ENCODE data around the gene GSX2.

The GSX2 gene

DNA sequence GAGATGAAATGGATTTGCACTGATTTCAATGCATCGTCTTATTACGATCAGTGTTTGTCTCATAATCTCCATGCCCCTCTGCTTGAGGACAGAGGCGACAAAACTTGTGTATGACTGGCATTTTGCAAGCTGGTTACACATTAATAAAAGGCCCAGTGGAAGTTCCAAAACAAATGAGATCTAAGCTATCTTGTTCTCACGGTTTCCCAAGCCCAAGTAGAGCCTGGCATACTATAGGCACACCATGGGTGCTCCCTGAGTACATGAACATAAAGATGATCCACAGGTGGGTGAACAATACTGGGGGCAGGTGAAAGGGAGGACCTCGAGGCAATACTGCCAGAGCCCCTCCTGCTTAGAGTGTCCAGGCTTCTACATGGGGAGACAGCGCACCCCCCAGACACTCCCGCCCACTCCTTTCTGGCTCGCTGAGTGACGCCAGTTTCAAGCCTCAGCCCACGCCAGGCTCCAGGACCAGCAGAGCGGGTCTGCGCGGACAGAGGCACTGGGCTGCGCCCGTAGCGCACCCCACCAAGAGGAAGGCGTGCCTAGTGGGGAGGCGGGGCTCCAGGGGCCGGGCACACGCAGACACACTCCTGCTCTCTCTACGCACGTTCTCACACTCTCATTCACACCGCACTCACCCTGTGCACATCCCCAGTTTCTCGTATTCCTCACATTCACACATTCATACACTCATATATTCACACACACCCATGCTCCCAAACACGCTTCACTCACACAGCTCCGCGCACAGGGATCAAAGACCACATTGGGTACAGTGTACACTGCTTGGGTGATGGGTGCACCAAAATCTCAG lies 8.9 kb upstream of the GSX2 start:
- no peak overlapping the region for H3K4me3 ChIP-seq (ENCODE audit: low read length)
- peaks cover 83% of the 10 kb centered on the region for H3K27me3 ChIP-seq (ENCODE audit: insufficient read depth, low read length)
- H2AFZ ChIP-seq (ENCODE audit: low read depth, low read length): no peak overlapping the region
- H3K9me3 ChIP-seq (ENCODE audit: low read length): peaks cover 4% of the 10 kb centered on the region
- no peaks in the 10 kb centered on the region for H3K36me3 ChIP-seq (ENCODE audit: insufficient read depth, low read length)
- H3K4me1 ChIP-seq (ENCODE audit: insufficient read depth, low read length): peaks cover 18% of the 10 kb centered on the region

DNA sequence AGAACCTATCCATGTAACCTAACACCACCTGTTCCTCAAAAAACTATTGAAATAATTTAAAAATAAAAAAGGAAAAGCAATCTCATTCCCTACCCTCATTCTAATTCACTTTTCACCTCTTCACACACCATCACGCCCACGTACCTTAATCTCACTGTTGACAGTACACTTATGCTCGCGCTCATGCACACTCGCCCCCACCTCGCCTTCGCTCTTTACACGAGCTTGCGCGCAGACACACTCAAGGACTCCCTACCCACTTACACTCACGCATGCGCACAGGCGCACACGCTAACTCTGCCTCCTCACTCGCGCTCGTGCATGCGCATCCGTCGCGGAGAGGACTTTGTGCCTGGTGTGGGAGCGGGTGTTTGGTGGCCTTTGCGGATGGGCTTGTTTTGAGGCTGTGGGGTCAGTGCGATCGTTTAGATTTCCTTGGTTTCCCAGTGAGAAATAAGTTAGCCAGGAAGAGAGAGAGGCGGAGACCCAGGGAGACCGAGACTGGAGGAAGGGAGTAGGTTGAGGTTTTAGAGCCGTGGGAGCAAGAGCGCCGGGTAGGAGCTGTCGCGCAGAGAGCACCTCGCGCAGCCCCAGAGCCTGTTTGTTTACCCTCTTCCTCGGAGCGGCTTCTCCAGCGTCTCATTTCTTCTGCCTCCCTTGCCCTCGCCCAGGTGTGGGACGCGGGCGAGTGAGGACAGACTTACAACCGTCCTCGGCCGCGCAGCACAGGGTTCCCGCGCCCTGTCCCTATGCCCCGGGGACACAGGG lies 8.1 kb upstream of the GSX2 start:
- H3K27me3 ChIP-seq (ENCODE audit: insufficient read depth, low read length): peaks cover 84% of the 10 kb centered on the region
- H2AFZ ChIP-seq (ENCODE audit: low read depth, low read length): peak overlapping the region; percentile 47
- H3K4me3 ChIP-seq (ENCODE audit: low read length): peak overlapping the region; percentile 25
- peaks cover 27% of the 10 kb centered on the region for H3K4me1 ChIP-seq (ENCODE audit: insufficient read depth, low read length)
- no peaks in the 10 kb centered on the region for H3K36me3 ChIP-seq (ENCODE audit: insufficient read depth, low read length)
- H3K9me3 ChIP-seq (ENCODE audit: low read length): peaks cover 4% of the 10 kb centered on the region

DNA sequence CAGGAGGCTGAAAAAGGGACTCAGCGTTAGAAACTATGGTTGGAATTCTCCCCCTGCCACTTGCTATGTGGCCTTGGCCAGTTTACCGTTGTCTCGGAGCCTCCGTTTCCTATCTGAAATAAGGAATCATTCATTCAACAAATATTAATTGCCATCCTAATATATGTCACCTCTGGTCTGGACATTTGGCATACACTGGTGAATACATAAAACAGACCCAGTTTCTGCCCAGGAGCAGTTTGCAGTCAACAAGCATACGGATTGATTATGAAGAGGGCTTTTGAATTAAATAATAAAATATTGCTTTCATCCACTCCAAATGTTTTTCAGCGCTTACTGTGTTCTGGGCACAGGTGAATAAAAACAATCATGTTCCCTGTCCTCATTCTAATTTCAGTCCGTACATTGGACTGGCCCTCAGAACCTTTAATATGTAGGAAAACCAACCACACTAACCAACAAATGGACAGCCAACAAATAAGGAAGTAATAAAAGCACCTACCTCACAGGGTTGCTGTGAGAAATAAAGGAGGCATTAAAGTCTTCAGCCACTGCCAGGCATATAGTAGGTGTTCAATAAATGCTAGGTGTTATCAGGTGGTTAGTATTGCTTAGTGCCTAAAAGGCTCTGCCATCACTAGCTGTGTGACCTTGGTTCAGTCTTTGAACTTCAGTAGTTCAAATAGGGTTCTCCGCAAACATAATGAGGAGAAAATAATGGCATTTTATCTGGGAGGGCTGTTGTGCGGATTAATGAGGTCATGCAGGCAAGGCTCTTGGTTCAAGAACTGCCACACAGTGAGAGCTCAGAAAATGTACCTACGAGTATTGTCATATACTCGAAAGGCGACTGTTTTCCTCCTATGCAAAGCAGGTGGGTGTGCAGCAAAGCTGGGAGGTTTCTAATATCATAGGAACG lies 7.3 kb upstream of the GSX2 start:
- peak overlapping the region; percentile 25 for H3K4me3 ChIP-seq (ENCODE audit: low read length)
- H3K9me3 ChIP-seq (ENCODE audit: low read length): peaks cover 4% of the 10 kb centered on the region
- no peak overlapping the region for H2AFZ ChIP-seq (ENCODE audit: low read depth, low read length)
- no peaks in the 10 kb centered on the region for H3K36me3 ChIP-seq (ENCODE audit: insufficient read depth, low read length)
- H3K4me1 ChIP-seq (ENCODE audit: insufficient read depth, low read length): peaks cover 30% of the 10 kb centered on the region
- H3K27me3 ChIP-seq (ENCODE audit: insufficient read depth, low read length): peaks cover 83% of the 10 kb centered on the region

DNA sequence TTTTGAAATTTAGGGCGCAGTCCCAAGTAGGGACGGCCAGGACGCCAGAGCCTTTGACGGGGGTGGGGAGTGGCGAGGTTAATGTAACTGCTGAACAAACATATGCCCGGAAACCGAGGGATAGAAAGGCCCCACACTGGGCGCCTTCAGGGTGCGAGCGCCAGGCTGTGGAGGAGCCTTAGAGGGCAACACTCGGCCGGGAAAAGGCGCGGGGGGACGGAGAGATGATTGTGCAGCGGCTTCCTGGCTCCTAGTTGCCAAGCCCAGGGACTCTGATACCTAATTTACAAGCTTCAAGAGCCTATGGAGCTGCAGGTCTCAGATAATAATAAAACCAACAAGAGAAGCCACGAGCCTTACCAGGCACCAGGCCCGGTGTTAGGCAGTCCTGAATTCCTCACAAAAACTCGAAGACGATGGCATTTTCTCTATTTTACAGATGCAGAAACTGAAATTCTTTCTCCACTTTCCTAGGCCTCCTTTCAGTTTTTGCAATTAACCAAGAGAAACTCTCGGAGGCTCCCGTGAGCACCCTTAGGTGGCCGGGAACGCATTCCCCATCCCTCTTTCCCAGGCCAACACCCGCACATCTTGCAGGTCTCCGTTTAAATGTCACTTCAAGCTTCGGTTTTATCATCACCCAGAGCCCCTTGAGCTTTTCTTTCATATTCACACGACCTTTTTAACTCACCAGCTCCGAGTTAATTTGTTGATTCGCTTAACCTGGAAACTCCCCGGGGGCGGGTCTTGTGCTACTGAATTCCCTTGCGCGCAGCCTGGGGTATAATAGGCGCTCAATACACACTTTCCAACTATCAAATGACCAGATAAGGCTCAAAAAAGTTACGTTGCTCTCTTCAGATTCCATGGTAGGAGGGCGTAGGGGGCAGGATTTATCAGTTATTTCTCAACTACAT lies 6.4 kb upstream of the GSX2 start:
- H3K4me1 ChIP-seq (ENCODE audit: insufficient read depth, low read length): peaks cover 30% of the 10 kb centered on the region
- H3K4me3 ChIP-seq (ENCODE audit: low read length): no peak overlapping the region
- peaks cover 4% of the 10 kb centered on the region for H3K9me3 ChIP-seq (ENCODE audit: low read length)
- H3K27me3 ChIP-seq (ENCODE audit: insufficient read depth, low read length): peaks cover 84% of the 10 kb centered on the region
- H3K36me3 ChIP-seq (ENCODE audit: insufficient read depth, low read length): no peaks in the 10 kb centered on the region
- H2AFZ ChIP-seq (ENCODE audit: low read depth, low read length): no peak overlapping the region

DNA sequence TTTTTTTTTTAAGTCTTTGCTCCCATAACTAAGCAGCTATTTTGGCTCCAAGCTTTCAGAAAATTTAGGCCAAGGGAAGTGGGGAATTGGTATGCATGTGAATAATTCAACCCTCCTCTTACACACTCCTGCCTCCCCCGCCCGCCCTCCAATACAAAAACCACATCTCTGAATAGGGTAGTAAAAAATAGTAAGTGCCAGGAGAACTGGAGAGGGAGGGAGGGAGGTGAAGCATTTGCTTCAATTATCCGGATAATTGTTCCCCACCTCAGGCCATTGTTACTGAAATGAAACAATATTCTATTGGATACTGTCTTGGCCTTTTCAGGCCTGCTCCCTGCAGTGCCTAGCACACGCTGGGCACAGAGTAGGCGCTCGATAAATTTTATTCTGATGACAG lies 5.5 kb upstream of the GSX2 start:
- no peak overlapping the region for H3K4me3 ChIP-seq (ENCODE audit: low read length)
- H2AFZ ChIP-seq (ENCODE audit: low read depth, low read length): no peak overlapping the region
- no peaks in the 10 kb centered on the region for H3K36me3 ChIP-seq (ENCODE audit: insufficient read depth, low read length)
- H3K27me3 ChIP-seq (ENCODE audit: insufficient read depth, low read length): peaks cover 88% of the 10 kb centered on the region
- no peaks in the 10 kb centered on the region for H3K9me3 ChIP-seq (ENCODE audit: low read length)
- H3K4me1 ChIP-seq (ENCODE audit: insufficient read depth, low read length): peaks cover 36% of the 10 kb centered on the region

DNA sequence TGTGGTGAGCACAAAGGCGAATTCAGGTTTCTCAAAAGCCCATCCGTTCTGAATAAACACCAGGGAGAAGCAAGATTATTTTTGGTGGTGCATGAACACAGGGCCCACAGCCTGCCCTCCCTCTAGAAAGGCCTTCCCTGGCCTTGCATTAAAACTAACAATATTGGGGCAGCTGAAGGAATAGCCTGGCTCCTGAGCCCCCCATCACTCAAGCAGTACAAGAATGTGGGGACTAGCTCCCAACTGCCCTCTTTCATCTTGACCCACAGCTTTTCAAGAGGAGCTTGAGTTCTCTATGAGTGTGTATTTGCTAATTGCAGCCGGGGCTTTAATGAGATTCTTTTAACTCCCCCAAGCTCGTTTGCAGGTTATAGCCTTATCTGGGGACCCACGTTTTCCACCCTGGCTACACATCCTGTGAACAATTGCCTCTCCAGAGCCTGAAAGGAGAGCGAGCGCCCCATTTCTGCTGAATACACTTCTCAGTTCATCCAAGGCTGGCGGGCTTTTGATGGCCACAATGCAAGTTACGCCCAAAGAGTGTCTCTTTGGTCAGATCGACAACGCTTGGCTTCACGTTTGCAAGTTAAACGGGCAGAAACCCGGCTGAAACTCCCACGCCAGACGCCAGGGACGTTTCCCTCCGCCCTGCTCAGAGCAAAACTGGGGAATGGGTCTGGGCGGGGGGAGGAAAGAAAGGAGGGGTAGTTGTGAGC lies 4.7 kb upstream of the GSX2 start:
- no peaks in the 10 kb centered on the region for H3K9me3 ChIP-seq (ENCODE audit: low read length)
- H3K4me1 ChIP-seq (ENCODE audit: insufficient read depth, low read length): peaks cover 43% of the 10 kb centered on the region
- H3K27me3 ChIP-seq (ENCODE audit: insufficient read depth, low read length): peaks cover 92% of the 10 kb centered on the region
- H3K4me3 ChIP-seq (ENCODE audit: low read length): no peak overlapping the region
- H3K36me3 ChIP-seq (ENCODE audit: insufficient read depth, low read length): no peaks in the 10 kb centered on the region
- no peak overlapping the region for H2AFZ ChIP-seq (ENCODE audit: low read depth, low read length)

DNA sequence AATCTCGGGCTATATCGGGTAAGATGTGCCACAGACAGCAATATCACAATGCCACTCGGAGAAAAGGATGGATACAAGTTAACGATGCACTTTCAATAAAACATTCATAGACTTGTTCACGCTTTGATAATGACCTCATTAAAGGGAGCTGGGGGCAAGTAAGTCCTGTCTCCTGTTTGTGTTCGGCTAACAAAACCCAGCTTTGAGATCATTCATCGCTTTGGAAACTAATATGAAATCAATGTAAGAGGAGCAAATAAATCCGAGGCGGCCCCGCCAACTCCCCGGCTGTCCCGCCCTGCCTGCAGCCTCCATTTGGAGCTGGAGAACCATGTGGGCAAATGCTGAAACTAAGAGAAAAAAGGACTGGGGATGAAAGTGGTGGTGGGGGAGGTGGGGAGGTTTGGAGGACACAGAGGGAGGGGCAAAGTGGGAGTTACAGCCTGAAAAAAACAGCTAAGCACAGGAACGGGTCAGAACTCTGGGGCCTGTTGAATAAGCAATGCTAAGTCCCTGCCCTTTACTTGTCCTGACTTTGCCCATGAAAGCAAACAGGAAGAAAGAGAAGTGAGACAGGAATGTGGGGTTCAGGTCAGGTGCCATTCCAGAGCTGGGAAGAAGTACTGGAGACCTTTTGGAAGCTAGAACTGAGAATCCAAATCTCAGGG lies 3.5 kb upstream of the GSX2 start:
- H3K36me3 ChIP-seq (ENCODE audit: insufficient read depth, low read length): no peaks in the 10 kb centered on the region
- peaks cover 92% of the 10 kb centered on the region for H3K27me3 ChIP-seq (ENCODE audit: insufficient read depth, low read length)
- H3K9me3 ChIP-seq (ENCODE audit: low read length): no peaks in the 10 kb centered on the region
- no peak overlapping the region for H2AFZ ChIP-seq (ENCODE audit: low read depth, low read length)
- H3K4me3 ChIP-seq (ENCODE audit: low read length): no peak overlapping the region
- H3K4me1 ChIP-seq (ENCODE audit: insufficient read depth, low read length): peaks cover 48% of the 10 kb centered on the region

DNA sequence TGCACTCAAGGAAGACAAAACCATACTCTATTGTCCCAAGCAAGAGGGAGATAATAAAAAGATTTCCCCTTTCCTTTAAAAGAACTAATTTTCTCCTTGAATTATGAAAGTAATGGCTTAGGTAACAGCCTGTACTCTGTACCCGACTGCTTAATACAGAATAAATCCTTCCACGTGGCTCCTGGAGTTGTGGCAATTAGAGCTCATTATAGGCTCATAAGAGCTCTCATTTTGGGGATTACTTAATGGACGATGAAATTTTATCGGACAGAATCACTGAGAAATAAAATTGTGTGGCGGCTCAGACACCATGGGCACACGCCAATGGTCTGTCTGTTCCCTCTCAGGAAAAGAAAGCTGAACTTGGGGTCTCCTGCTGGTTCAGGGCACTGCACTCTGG lies 2.8 kb upstream of the GSX2 start:
- Histone ChIP-seq H3K36me3 (ENCODE audit: insufficient read depth, low read length) (no peaks in the 10 kb centered on the region), H2AFZ (ENCODE audit: low read depth, low read length) (no peak overlapping the region), H3K4me1 (ENCODE audit: insufficient read depth, low read length) (peaks cover 45% of the 10 kb centered on the region), H3K27me3 (ENCODE audit: insufficient read depth, low read length) (peaks cover 93% of the 10 kb centered on the region), H3K4me3 (ENCODE audit: low read length) (no peak overlapping the region), H3K9me3 (ENCODE audit: low read length) (no peaks in the 10 kb centered on the region)

DNA sequence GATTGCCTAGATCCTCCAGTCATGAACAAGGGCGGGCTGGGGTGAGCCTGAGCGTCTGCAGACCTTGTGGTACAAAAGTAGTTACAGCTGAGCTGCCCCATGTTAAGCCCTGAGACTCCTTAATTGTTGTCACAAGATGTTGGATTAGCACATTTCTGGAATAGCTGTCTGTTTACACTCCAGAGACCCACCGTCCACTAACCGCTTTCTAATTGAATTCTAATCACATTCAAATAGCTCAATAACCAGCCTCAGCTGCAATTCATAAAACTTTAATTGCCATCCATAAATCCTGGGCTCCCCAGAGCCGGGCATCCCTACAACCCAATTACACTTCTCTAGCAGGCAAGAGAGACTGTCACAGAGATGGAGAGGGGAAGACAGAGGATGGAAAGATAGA lies 1.6 kb upstream of the GSX2 start:
- H3K4me1 ChIP-seq (ENCODE audit: insufficient read depth, low read length): peaks cover 48% of the 10 kb centered on the region
- H2AFZ ChIP-seq (ENCODE audit: low read depth, low read length): no peak overlapping the region
- H3K4me3 ChIP-seq (ENCODE audit: low read length): no peak overlapping the region
- no peaks in the 10 kb centered on the region for H3K9me3 ChIP-seq (ENCODE audit: low read length)
- no peaks in the 10 kb centered on the region for H3K36me3 ChIP-seq (ENCODE audit: insufficient read depth, low read length)
- peaks cover 92% of the 10 kb centered on the region for H3K27me3 ChIP-seq (ENCODE audit: insufficient read depth, low read length)

DNA sequence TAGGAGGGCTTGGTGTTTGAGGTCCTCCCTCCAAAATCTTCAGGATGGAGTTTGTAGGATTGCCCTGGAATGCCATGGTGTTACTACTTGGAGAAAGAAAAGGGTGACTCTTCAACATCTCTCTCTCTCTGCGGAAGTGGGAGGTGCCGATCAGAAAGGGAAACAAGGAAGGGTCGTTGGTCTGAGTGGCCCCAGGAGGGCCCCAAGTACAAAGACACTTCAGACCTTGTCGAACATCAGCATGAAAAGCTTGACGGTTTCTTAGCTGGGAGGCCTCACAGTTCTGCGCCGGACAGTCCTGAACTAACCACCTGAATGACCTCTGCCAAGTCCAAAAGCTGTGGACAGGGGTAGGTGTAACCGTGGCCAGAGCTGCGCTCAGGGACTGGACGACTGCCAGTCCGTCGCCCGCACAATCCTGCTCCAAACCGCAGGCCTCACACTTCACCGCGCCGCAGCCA lies 646 bp upstream of the GSX2 start:
- H3K9me3 ChIP-seq (ENCODE audit: low read length): no peaks in the 10 kb centered on the region
- no peak overlapping the region for H3K4me3 ChIP-seq (ENCODE audit: low read length)
- peaks cover 53% of the 10 kb centered on the region for H3K4me1 ChIP-seq (ENCODE audit: insufficient read depth, low read length)
- H2AFZ ChIP-seq (ENCODE audit: low read depth, low read length): no peak overlapping the region
- no peaks in the 10 kb centered on the region for H3K36me3 ChIP-seq (ENCODE audit: insufficient read depth, low read length)
- H3K27me3 ChIP-seq (ENCODE audit: insufficient read depth, low read length): peaks cover 92% of the 10 kb centered on the region

DNA sequence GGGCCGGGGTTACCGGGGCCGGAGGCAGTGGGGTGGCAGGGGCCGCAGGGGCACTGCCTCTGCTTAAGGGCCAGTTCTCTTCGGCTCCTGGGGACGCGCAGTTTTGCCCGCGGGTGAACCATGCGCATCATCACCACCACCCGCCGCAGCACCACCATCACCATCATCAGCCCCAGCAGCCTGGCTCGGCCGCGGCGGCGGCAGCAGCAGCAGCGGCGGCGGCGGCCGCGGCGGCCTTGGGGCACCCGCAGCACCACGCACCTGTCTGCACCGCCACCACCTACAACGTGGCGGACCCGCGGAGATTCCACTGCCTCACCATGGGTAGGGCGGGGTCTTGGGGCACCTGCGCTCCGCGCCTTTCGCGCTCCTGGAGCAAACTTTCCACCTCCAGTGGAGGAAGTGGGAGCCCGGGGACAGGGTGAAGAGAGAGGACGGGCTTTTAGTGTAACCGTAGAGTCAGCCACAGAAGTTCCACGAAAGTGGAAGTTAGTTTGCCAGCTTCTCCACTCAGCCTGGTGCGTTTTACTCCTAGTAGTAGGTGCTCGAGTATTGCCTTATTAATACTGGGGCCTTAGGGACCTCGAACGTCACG lies 729 bp downstream of the GSX2 start:
- H3K4me3 ChIP-seq (ENCODE audit: low read length): no peak overlapping the region
- peak overlapping the region; percentile 3 for H2AFZ ChIP-seq (ENCODE audit: low read depth, low read length)
- peaks cover 45% of the 10 kb centered on the region for H3K4me1 ChIP-seq (ENCODE audit: insufficient read depth, low read length)
- peaks cover 94% of the 10 kb centered on the region for H3K27me3 ChIP-seq (ENCODE audit: insufficient read depth, low read length)
- no peaks in the 10 kb centered on the region for H3K36me3 ChIP-seq (ENCODE audit: insufficient read depth, low read length)
- no peaks in the 10 kb centered on the region for H3K9me3 ChIP-seq (ENCODE audit: low read length)
